ENCODE results near the gene ZNHIT6.
"Not testable (repeated sequence)": the region's sequence is repeated elsewhere in the genome, so short reads cannot be mapped to it uniquely, and the experiment has no call there.

The ZNHIT6 gene

DNA sequence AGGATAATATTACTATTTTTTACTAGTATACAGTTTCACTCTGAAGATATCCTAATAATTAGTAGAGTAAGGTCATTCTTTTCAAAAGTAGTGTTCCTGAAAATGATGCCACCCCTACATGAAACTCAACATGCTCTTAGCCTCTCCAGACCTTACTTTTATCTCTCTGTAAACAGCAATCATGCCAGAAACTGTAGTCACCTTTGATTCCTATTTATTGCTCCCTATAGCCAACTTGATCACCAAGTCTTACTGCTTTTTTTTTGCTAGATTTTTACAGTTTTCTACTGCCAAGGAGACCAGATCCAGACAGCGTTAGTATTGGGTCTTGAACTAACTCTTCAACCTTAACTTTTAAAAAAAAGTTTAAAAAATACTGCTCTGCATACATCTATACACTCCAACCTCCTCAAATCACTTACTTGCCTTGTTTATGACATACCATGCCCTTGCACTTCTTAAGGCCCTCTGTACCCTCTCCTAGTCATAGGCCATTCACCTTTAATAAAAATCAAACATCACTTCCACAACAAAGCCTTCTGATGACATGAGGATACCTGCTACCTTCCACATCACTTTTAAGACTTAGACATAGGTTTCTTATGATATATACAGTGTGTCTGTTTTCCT, 36.1 kb downstream of the ZNHIT6 start:
- intact Hi-C loops (cut with DNase I), result no loop called here
- DNase-seq, result no peak

- DNase-seq, result no peak
- intact Hi-C loops (cut with DNase I), result no loop called here
These were observed 42.3 kb downstream of the ZNHIT6 start for GRCh38 chr1:85665932-85666331.

GRCh38 chr1:85663382-85663781, 44.9 kb downstream of the ZNHIT6 start:
- intact Hi-C loops (cut with DNase I), result no loop called here
- DNase-seq, result no peak

GRCh38 chr1:85661767-85662166, 46.5 kb downstream of the ZNHIT6 start:
- intact Hi-C loops (cut with DNase I), result no loop called here
- DNase-seq, result no peak

DNA sequence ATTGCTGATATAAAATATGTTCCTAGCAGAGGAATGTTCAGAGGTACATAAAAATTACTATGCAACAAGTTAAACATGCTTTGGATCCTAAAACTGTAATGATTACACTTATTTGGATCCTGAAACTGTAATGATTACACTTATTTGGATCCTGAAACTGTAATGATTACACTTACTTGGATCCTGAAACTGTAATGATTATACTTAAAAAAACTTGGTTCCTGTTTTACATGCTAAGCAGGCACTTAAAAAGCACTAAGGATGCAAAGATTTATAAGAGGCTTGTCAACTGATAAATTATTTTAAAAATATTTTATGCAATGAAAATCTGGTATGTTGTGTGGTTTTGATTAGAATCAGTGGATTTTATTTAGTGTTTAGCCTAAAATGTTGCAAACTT, 47.7 kb downstream of the ZNHIT6 start:
- intact Hi-C loops (cut with DNase I), result no loop called here
- no peak for DNase-seq

GRCh38 chr1:85659174-85659573, 49.1 kb downstream of the ZNHIT6 start:
- DNase-seq, result no peak
- intact Hi-C loops (cut with DNase I), result no loop called here

DNA sequence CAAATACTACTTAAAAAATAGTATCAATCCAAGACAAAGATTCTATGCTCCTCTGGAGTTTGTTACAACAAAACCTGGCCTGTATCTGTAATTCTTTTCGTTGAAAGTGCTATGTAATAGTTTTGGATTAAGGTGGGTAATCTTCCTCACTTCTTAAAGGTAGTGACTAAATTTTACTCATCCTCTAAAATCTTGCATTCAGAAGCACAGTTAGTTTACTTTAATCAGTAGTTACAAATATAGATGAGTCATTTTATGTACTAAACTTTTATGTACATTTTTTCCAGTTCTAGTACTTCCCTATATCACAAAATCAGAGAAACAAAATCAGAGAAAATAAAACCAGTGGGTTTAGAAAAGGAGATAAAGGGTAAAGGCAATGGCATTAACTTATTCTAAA, 51.3 kb downstream of the ZNHIT6 start:
- intact Hi-C loops (cut with DNase I), result no loop called here
- DNase-seq, result no peak

DNA sequence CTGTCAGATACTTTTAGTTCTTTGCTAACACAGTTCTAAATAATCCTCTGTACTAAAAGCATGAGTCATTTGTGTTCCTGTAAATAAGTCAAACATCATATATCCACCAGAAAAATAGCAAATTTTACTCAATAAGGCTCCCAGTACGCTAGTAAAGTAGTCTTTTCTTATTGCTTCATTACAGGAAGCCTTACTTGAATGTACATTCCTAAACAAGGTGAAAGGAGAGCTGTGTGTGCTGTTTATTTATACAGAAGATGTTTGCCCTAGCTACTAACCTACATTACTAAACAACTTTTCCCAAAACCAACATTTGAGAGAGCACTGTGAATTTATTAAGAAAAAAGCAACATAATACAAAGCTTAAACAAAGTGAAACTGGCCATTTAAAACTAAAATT, 52.0 kb downstream of the ZNHIT6 start:
- intact Hi-C loops (cut with DNase I), result no loop called here

DNA sequence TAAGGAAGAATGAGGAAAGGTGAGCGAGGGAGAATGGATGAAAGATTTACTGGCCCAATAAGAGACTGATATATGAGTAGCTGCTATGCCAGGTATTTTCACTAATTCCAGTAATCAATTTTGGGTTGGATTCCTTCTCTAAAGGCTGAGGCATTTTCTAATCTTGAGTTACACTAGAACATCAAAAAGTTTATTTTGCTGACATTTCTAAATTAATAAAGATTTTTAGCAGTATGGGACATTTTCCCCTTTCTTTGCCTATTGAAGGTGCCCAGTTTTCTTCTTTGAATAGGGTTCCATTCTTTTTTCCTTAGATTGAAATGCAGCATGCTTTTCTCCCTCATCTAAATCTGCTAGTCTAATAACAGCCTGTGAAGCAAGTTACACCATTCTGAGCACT, 52.9 kb downstream of the ZNHIT6 start:
- DNase-seq, result no peak
- intact Hi-C loops (cut with DNase I), result no loop called here

More for the DNA sequence above, 52.0 kb downstream of the ZNHIT6 start:
- no peak for DNase-seq

GRCh38 chr1:85654066-85654782, 54.0 kb downstream of the ZNHIT6 start:
- intact Hi-C loops (cut with DNase I), result no loop called here
- DNase-seq, result no peak

DNA sequence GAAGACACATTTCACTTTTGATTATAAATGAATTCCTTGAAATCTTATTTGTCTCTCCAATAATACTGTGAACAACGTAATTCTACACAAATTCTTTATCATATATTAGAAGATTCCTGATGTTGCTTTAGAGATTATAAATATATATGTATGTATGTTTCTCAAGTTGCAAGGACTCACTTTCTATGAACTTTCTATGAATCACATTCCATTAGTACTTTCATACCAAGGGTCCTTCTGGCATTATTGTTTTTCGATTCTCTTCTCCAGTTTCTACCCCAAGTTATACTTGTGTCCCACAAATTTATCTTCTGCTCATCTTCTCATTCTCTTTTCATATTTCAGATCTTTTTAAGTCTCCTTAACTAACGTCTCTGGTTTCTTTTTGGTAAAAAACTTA, 55.9 kb downstream of the ZNHIT6 start:
- intact Hi-C loops (cut with DNase I), result no loop called here
- no peak for DNase-seq

- intact Hi-C loops (cut with DNase I), result no loop called here
- no peak for DNase-seq
These were observed 57.6 kb downstream of the ZNHIT6 start for GRCh38 chr1:85650645-85651044.

GRCh38 chr1:85649591-85649990, 58.6 kb downstream of the ZNHIT6 start:
- intact Hi-C loops (cut with DNase I), result no loop called here

GRCh38 chr1:85641598-85642556, 66.4 kb downstream of the ZNHIT6 start:
- DNase-seq; intact Hi-C loops (cut with DNase I): not testable (repeated sequence)

More at GRCh38 chr1:85649591-85649990, 58.6 kb downstream of the ZNHIT6 start:
- DNase-seq, result no peak

- DNase-seq; intact Hi-C loops (cut with DNase I): not testable (repeated sequence)
These were observed 68.3 kb downstream of the ZNHIT6 start for GRCh38 chr1:85639920-85640319.

DNA sequence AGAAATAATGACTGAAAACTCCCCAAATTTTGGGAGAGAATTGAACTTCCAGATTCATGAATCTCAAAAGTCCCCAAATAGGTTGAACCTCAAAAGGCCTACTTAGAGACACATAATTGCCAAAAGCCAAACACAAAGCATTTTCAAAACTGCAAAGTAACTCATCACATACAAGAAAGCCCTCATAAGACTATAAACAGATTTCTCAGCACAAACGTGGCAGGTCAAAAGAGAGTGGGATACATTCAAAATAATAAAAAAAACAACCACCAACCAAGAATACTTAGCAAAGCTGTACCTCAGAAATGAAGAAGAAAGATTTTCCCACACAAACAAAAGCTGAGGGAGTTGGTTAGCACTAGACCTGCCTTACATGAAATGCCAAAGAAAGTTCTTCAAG, 69.8 kb downstream of the ZNHIT6 start:
- intact Hi-C loops (cut with DNase I), result no loop called here
- no peak for DNase-seq

- no peak for DNase-seq
- intact Hi-C loops (cut with DNase I), result no loop called here
These were observed 77.7 kb downstream of the ZNHIT6 start for GRCh38 chr1:85630493-85630892.

DNA sequence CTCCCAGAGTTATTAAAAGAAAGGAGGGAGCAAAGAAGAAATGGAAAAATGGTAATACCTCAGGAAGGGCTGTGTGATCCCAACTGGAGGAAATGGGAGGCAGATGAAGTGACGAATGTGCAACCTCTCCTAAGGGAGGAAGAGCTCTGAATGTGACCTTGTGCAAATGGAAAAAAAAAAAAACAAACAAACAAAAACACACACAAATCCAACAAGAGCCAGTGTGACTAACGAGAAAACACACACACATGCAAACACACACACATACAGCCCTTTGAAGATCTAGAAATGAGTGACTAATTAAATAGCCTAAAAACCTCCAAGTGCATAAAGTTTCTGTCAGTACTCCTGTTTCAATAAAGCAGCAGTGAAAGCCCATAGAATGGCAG, 78.7 kb downstream of the ZNHIT6 start:
- DNase-seq, result no peak

DNA sequence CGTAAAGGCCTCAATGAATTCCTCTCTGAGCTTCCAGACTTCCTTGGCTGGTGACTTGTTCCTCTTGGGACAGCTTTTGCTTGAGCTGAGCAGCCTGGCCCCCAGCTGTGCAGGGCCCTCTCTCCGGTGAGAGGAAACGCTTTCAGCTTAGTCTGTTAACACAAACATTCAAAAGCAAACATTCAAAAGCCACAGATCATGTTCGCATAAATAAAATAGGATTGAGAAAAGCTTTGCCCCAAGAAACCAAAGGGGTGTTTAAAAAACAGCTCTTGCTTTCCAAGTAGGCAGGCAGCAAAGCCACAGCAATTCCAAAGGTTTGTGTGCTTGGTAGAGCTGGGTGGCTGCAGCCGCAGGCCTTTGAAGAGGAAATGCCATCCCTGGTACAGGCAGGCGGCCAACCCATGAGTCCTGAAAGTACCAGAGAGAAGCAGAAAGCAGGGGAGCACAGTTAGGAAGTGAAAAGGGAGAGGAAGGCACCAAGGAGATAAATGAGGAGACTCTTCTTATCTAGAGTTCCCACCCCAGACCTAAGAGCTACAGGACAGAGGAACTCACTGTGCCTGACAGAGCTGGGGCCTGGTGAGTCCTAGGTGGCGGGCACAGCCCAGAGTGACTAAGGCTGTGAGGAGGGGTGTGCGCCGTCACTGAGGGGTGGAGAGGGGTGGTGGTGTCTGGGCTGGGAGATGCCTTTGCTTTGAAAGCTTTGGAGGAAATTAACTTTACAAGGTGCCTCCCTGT, 79.3 kb downstream of the ZNHIT6 start:
- intact Hi-C loops (cut with DNase I), result no loop called here
- no peak for DNase-seq

More for the DNA sequence above, 78.7 kb downstream of the ZNHIT6 start:
- intact Hi-C loops (cut with DNase I), result no loop called here

DNA sequence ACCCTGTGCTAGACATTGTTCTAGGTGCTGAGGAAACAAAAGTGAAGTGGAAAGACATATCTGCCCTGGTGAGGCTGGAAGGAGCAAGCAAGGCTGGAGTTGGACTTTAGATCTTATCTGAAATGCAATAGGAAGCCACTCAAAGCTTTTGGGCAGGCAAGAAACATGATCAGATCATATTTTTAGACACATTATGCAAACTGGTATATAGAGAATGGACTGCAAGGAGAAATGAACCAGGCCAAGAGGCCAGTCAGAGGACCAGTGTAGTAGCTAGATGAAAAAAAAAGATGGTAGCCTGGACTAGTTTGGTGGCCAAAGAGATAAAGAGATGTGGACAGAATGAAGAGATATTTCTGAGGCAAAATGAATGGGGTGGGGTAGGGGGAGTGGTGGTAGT, 81.4 kb downstream of the ZNHIT6 start:
- intact Hi-C loops (cut with DNase I), result no loop called here
- no peak for DNase-seq

DNA sequence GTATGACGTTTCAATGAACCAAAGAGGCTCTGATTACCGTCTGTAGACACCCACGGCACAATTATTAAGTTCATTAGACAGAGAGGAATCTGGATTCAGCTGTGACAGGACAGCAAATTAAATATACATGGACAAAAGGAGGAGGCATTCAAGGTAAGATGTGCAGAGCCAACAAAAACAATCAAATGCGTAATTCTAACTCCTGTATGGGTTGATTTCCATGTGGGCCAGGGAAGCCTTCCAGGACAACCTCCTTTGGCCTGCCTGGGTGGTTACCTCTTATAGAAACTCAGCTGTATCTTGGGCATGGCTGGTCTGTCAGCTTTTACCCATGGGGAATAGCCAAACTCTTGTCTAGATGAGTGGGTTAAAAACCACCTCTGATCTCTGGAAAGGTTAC, 83.9 kb downstream of the ZNHIT6 start:
- DNase-seq, result no peak
- intact Hi-C loops (cut with DNase I), result no loop called here

Data from posterior cingulate gyrus (tissue), 11 donors.